CD14-positive monocyte (primary cell): ENCODE measurements around the gene GTPBP10. TPM values are rescaled to one million over a fixed set of nuclear protein-coding genes. Genes with fewer than 3 reads are reported as not detected.

Experiments used
- DNase-seq, 3 donors: peaks; one replicate each; pipeline ENCODE4 v3.0.0-alpha.2; 2011 to 2022
- H2AFZ ChIP-seq: 2 replicates; pipeline ENCODE4 v1.6.0; 2012; ENCODE audit warnings: mild to moderate bottlenecking, low read depth, low read length, inconsistent platforms; ENCODE audit not compliant: insufficient read depth, poor library complexity, severe bottlenecking
- H3K27ac ChIP-seq, 2 donors: 1 replicate in 1 of 2; 2 replicates in 1 of 2; pipeline ENCODE4 v1.5.1; 2012 to 2013; ENCODE audit warnings: low read length in 2 of 2, control low read depth in 1 of 2, inconsistent platforms in 1 of 2, low read depth in 1 of 2, mild to moderate bottlenecking in 1 of 2
- H3K27me3 ChIP-seq, 2 donors: one replicate each; pipeline versions ENCODE4 v1.6.0 to v1.6.1; 2011 to 2013; ENCODE audit warnings: low read length in 2 of 2; ENCODE audit not compliant: control insufficient read depth in 2 of 2, insufficient read depth in 2 of 2
- H3K36me3 ChIP-seq, 2 donors: replicated peaks in 1 of 2; 1 replicate in 1 of 2; 2 replicates in 1 of 2; pipeline versions ENCODE4 v1.5.1 to v1.6.1; 2012 to 2013; ENCODE audit warnings: low read length in 2 of 2, control low read depth in 1 of 2, inconsistent platforms in 1 of 2, mild to moderate bottlenecking in 1 of 2; ENCODE audit not compliant: insufficient read depth in 2 of 2, control insufficient read depth in 1 of 2
- H3K4me1 ChIP-seq, 2 donors: 1 replicate in 1 of 2; 2 replicates in 1 of 2; pipeline versions ENCODE4 v1.5.1 to v1.6.1; 2012 to 2013; ENCODE audit warnings: low read length in 2 of 2, control low read depth in 1 of 2, inconsistent platforms in 1 of 2, mild to moderate bottlenecking in 1 of 2, moderate library complexity in 1 of 2; ENCODE audit not compliant: insufficient read depth in 2 of 2, control insufficient read depth in 1 of 2
- H3K4me2 ChIP-seq: replicated peaks from 2 replicates; pipeline ENCODE3; 2012; ENCODE audit warnings: low read length, moderate library complexity, mild to moderate bottlenecking; ENCODE audit not compliant: poor library complexity, severe bottlenecking; ENCODE audit errors: extremely low read depth
- H3K4me3 ChIP-seq, 3 experiments: fragments of 200-600 bp in 1 of 3; sonication (generic) in 1 of 3; replicated peaks in 1 of 3; 1 replicate in 2 of 3; 2 replicates in 1 of 3; pipeline ENCODE4 v1.5.1; 2011 to 2013; ENCODE audit warnings: low read length in 3 of 3, mild to moderate bottlenecking in 3 of 3, control low read depth in 2 of 3, low read depth in 2 of 3, inconsistent platforms in 1 of 3, moderate library complexity in 1 of 3
- H3K79me2 ChIP-seq: 2 replicates; pipeline ENCODE4 v1.6.0; 2012; ENCODE audit warnings: mild to moderate bottlenecking, control low read depth, inconsistent platforms, low read length, moderate library complexity; ENCODE audit not compliant: insufficient read depth
- H3K9ac ChIP-seq: 2 replicates; pipeline ENCODE4 v1.6.0; 2017; ENCODE audit warnings: low read length, mild to moderate bottlenecking; ENCODE audit not compliant: insufficient read depth, poor library complexity, severe bottlenecking
- H3K9me3 ChIP-seq, 2 donors: replicated peaks in 1 of 2; 1 replicate in 1 of 2; 2 replicates in 1 of 2; pipeline versions ENCODE4 v1.5.1 to v1.6.1; 2012 to 2013; ENCODE audit warnings: low read length in 2 of 2, control low read depth in 1 of 2; ENCODE audit not compliant: control insufficient read depth in 1 of 2, insufficient read depth in 1 of 2
- H4K20me1 ChIP-seq: 2 replicates; pipeline ENCODE4 v1.6.0; 2012; ENCODE audit warnings: mild to moderate bottlenecking, low read length, control low read depth, moderate library complexity; ENCODE audit not compliant: insufficient read depth
- H3K27ac Mint-ChIP-seq, 7 donors: one replicate each; pipeline ENCODE4 v1.8.0; 2020; ENCODE audit warnings: mild to moderate bottlenecking in 7 of 7, mixed read lengths in 7 of 7, moderate library complexity in 6 of 7, inconsistent platforms in 2 of 7
- H3K27me3 Mint-ChIP-seq, 3 donors: one replicate each; pipeline ENCODE4 v1.8.0; 2021 to 2022; ENCODE audit warnings: low read depth in 3 of 3, mild to moderate bottlenecking in 3 of 3, mixed read lengths in 3 of 3, moderate library complexity in 3 of 3, inconsistent platforms in 1 of 3
- H3K36me3 Mint-ChIP-seq, 2 donors: one replicate each; pipeline ENCODE4 v1.8.0; 2020; ENCODE audit warnings: mixed read lengths in 2 of 2, inconsistent platforms in 1 of 2, mild to moderate bottlenecking in 1 of 2
- H3K4me1 Mint-ChIP-seq: one replicate; pipeline ENCODE4 v1.8.0; 2020; ENCODE audit warnings: mild to moderate bottlenecking, mixed read lengths
- H3K4me3 Mint-ChIP-seq, 2 donors: one replicate each; pipeline ENCODE4 v1.8.0; 2020; ENCODE audit warnings: mild to moderate bottlenecking in 2 of 2, mixed read lengths in 2 of 2, moderate library complexity in 1 of 2
- H3K9me3 Mint-ChIP-seq, 7 donors: one replicate each; pipeline ENCODE4 v1.8.0; 2020 to 2022; ENCODE audit warnings: mixed read lengths in 7 of 7, mild to moderate bottlenecking in 6 of 7, moderate library complexity in 6 of 7, inconsistent platforms in 2 of 7
- CTCF ChIP-seq: fragments of 200-600 bp; IDR thresholded peaks from one replicate; pipeline ENCODE4 v1.8.0; 2022; ENCODE audit warnings: antibody characterized with exemption, mild to moderate bottlenecking
- WGBS: methylation state at CpG from one replicate; pipeline ENCODE4 v1.1.5; 2013; ENCODE audit warnings: missing lambda C conversion rate; ENCODE audit not compliant: insufficient coverage; 5-methylcytosine and 5-hydroxymethylcytosine counted together
- intact Hi-C, 2 donors: fragments of 100-400 bp; cut with micrococcal nuclease; formaldehyde crosslinking; loops; one replicate each; pipeline versions ENCODE4 v1.15.0 to v1.15.1; 2023
- polyA plus RNA-seq, 3 donors: library from polyadenylated mRNA; depleted of rRNA in 1 of 3; unstranded in 2 of 3; stranded (reverse) in 1 of 3; fragments of 300-500 nt in 2 of 3; fragments of >200 nt in 1 of 3; fragmentation: Illumina TruSeq in 2 of 3; gene quantifications; 1 replicate in 2 of 3; 2 replicates in 1 of 3; pipeline ENCODE4 v1.2.3, GENCODE V29; 2012 to 2021

GTPBP10 gene
- polyA plus RNA-seq, 3 donors, result 7.0 to 12.2 (median 10.4) TPM

DNA sequence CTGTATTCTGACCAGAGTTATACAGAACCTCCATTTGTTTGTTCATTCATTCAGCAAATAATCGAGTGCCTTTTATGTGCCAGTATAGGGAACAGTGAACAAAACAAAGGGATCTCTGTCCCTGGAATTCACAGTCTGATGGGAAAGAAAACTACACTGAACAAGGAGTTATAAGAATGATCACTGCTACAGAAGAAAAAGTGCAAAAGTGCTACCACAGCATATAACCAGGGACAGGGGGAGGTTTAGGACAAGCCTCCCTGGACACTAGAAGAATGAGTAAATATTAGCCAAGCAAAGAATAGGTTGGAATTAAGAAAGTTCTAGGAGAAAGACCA lies 60.9 kb downstream of the GTPBP10 start:
- Mint-ChIP-seq H3K27ac (no peak overlapping the region), H3K4me3 (no peak overlapping the region), H3K27me3 (peaks cover 1 to 4% (median 2%) of the 10 kb centered on the region in 3 donors), H3K9me3 (peaks cover 0 to 2% (median 0%) of the 10 kb centered on the region in 7 donors), H3K36me3 (peaks cover 3 to 5% of the 10 kb centered on the region in 2 donors), H3K4me1 (peaks cover 16% of the 10 kb centered on the region)
- H3K4me2 ChIP-seq, result no peak overlapping the region
- DNase-seq, result no peak
- H3K9me3 ChIP-seq, result no peaks in the 10 kb centered on the region
- H3K27ac ChIP-seq, result no peak overlapping the region
- TF ChIP-seq CTCF, result no peak
- H2AFZ ChIP-seq, result no peak overlapping the region
- H3K9ac ChIP-seq, result no peak overlapping the region
- no peak overlapping the region for H3K4me3 ChIP-seq
- peaks cover 5 to 10% of the 10 kb centered on the region in 2 donors for H3K4me1 ChIP-seq
- no peaks in the 10 kb centered on the region for H3K36me3 ChIP-seq
- WGBS, result 100% methylated on average over 1 of the region's 1 CpG
- intact Hi-C loops, result no loop called here
- H4K20me1 ChIP-seq, result no peaks in the 10 kb centered on the region
- H3K27me3 ChIP-seq, result no peaks in the 10 kb centered on the region
- H3K79me2 ChIP-seq, result no peaks in the 10 kb centered on the region

DNA sequence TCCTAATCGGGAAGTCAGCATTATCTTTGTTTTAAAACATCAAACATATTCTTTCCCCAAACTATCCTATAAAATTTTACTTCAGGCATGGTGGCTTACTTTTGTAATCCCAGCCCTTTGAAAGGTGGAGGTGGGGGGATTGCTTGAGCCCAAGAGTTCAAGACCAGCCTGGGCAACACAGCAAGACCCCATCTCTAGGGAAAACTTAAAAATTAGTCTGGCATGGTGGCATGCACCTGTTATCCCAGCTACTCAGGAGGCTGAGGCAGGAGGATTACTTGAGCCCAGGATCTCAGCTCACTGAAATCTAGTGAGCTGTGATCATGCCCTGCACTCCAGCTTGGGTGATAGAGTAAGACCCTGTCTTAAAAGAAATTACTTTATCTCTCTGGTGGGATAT lies 61.6 kb downstream of the GTPBP10 start:
- Histone ChIP-seq H3K79me2 (no peaks in the 10 kb centered on the region), H4K20me1 (no peaks in the 10 kb centered on the region), H3K27ac (no peak overlapping the region), H3K4me1 (peaks cover 2 to 7% of the 10 kb centered on the region in 2 donors), H3K4me2 (no peak overlapping the region), H3K27me3 (no peaks in the 10 kb centered on the region), H3K9me3 (no peaks in the 10 kb centered on the region), H3K9ac (no peak overlapping the region), H3K4me3 (no peak overlapping the region), H2AFZ (no peak overlapping the region), H3K36me3 (peaks cover 0 to 6% of the 10 kb centered on the region in 2 donors)
- TF ChIP-seq CTCF, result no peak
- Mint-ChIP-seq H3K36me3 (peaks cover 3 to 10% of the 10 kb centered on the region in 2 donors), H3K9me3 (peaks cover 0 to under 1% (median 0%) of the 10 kb centered on the region in 7 donors), H3K27me3 (peaks cover 0 to 2% (median 2%) of the 10 kb centered on the region in 3 donors), H3K4me1 (peaks cover 11% of the 10 kb centered on the region), H3K27ac (no peak overlapping the region), H3K4me3 (no peak overlapping the region)
- DNase-seq, result no peak
- no CpG with 5 or more reads among the region's 1 CpG for WGBS
- intact Hi-C loops, result no loop called here
